ENCODE measurements around the gene NSF. TPM values are rescaled to one million over a fixed set of nuclear protein-coding genes. Genes with fewer than 3 reads are reported as not detected.

NSF gene
- total RNA-seq, 1 donor from 2014 or later, result 43.0 TPM

DNA sequence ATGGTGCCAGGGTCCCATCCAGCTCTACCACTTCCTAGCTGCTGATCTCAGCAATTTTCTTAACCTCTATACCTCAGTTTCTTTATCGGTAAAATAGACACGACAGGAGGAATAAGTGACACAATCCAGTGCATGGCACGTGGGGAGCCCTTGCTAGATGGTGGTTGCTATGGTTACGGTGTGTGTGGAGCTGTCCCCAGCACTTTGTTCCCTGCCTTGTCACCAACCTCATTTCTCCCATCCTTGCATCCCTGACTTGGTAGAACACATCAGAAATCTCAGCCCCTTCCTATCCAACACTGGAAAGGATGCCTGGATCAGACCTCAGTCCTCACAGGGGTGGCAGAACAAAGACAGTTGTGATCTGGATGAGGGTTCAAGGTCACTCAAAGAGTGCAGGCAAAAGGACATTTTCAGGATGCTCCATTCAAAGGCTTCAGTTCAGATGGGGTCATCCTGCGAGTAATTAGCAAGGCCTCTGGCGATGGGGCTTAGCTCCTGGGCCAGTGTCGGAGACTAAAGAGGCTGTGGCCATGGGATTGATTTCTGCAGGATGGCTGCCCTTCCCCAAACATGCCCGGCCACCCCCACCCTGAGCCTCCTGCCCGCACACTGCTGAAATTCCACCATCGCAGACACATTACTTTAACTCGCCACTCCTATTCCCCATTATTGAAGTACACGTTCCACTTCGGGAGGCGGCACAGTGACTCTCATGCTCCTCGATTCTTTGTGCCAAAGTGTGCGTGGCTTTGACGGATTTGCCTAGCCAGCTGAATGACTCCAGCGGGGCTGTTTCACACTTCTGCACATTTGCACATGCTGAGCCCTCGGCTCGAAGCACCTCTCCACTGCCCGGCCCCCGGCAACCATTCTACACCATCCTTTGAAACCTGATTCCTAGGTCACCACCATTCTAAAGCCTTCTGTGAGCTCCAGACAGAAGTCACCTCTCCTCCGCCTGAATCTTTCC is 187.8 kb downstream of the NSF start:
- Histone ChIP-seq H3F3A (ENCODE audit: low read depth) (peaks cover under 1% of the 10 kb centered on the region), H3K4me3 (no peak overlapping the region), H3K27ac (no peak overlapping the region), H3K36me3 (no peaks in the 10 kb centered on the region), H3K4me1 (peaks cover 1% of the 10 kb centered on the region), H3K4me2 (no peak overlapping the region), H3K27me3 (peaks cover 43% of the 10 kb centered on the region), H3K79me2 (ENCODE audit: low read depth) (no peaks in the 10 kb centered on the region), H2AFZ (replicated peaks) (no peak overlapping the region), H3K9me3 (ENCODE audit: low read depth) (no peaks in the 10 kb centered on the region), H4K20me1 (ENCODE audit: low read depth) (peaks cover 5% of the 10 kb centered on the region), H3K9ac (no peak overlapping the region)
- peak overlapping the region; percentile 82 for H3K27ac Mint-ChIP-seq
- DNase-seq (ENCODE audit: low spot score), result peak; percentile 83
- peaks cover 16% of the 10 kb centered on the region for H3K36me3 Mint-ChIP-seq
- peaks cover 68% of the 10 kb centered on the region for H3K4me1 Mint-ChIP-seq
- no peaks in the 10 kb centered on the region for H3K9me3 Mint-ChIP-seq
- peak overlapping the region; percentile 70 for H3K4me3 Mint-ChIP-seq
- TF ChIP-seq, protein P1, sequence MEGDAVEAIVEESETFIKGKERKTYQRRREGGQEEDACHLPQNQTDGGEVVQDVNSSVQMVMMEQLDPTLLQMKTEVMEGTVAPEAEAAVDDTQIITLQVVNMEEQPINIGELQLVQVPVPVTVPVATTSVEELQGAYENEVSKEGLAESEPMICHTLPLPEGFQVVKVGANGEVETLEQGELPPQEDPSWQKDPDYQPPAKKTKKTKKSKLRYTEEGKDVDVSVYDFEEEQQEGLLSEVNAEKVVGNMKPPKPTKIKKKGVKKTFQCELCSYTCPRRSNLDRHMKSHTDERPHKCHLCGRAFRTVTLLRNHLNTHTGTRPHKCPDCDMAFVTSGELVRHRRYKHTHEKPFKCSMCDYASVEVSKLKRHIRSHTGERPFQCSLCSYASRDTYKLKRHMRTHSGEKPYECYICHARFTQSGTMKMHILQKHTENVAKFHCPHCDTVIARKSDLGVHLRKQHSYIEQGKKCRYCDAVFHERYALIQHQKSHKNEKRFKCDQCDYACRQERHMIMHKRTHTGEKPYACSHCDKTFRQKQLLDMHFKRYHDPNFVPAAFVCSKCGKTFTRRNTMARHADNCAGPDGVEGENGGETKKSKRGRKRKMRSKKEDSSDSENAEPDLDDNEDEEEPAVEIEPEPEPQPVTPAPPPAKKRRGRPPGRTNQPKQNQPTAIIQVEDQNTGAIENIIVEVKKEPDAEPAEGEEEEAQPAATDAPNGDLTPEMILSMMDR (IDR thresholded peaks at IDR 0.05), result no peak
- TF ChIP-seq EZH2 (IDR thresholded peaks at IDR 0.05), result no peak
- no peak for TF ChIP-seq EZH2phosphoT487 (IDR thresholded peaks at IDR 0.05)
- peaks cover 16% of the 10 kb centered on the region for H3K27me3 Mint-ChIP-seq (ENCODE audit: insufficient read depth, low read depth)

DNA sequence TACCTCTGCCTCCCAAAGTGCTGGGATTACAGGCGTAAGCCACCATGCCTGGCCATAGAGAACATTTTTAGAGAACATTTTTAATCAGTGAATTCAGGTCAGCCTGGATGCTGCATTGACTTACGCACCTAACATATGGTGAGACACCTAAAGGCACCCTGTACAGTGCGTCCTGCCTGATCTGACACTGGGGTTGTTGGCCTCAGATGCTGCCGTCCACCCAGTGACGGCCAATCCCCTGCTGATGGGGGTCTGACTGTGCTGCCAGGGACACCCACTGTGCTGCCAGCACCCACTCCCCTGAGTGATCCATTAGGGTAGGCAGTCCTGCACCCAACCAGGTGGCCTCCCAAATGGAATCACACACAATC is 189.5 kb downstream of the NSF start:
- H3K79me2 ChIP-seq (ENCODE audit: low read depth), result no peaks in the 10 kb centered on the region
- H3K4me1 ChIP-seq, result no peaks in the 10 kb centered on the region
- H3K4me3 ChIP-seq, result no peak overlapping the region
- H3K4me2 ChIP-seq, result no peak overlapping the region
- Mint-ChIP-seq H3K4me3 (no peak overlapping the region), H3K36me3 (peaks cover 26% of the 10 kb centered on the region), H3K27me3 (ENCODE audit: insufficient read depth, low read depth) (peaks cover 25% of the 10 kb centered on the region), H3K9me3 (no peaks in the 10 kb centered on the region), H3K27ac (peak overlapping the region; percentile 60), H3K4me1 (peaks cover 65% of the 10 kb centered on the region)
- no peaks in the 10 kb centered on the region for H3F3A ChIP-seq (ENCODE audit: low read depth)
- DNase-seq (ENCODE audit: low spot score), result no peak
- no peak overlapping the region for H2AFZ ChIP-seq (replicated peaks)
- peaks cover 25% of the 10 kb centered on the region for H3K27me3 ChIP-seq
- no peak overlapping the region for H3K9ac ChIP-seq
- TF ChIP-seq EZH2phosphoT487 (IDR thresholded peaks at IDR 0.05) (no peak), EZH2 (IDR thresholded peaks at IDR 0.05) (no peak)
- TF ChIP-seq, protein P1 (IDR thresholded peaks at IDR 0.05), result no peak
- H3K9me3 ChIP-seq (ENCODE audit: low read depth), result no peaks in the 10 kb centered on the region
- H3K27ac ChIP-seq, result no peak overlapping the region
- H3K36me3 ChIP-seq, result no peaks in the 10 kb centered on the region
- H4K20me1 ChIP-seq (ENCODE audit: low read depth), result peaks cover 5% of the 10 kb centered on the region

DNA sequence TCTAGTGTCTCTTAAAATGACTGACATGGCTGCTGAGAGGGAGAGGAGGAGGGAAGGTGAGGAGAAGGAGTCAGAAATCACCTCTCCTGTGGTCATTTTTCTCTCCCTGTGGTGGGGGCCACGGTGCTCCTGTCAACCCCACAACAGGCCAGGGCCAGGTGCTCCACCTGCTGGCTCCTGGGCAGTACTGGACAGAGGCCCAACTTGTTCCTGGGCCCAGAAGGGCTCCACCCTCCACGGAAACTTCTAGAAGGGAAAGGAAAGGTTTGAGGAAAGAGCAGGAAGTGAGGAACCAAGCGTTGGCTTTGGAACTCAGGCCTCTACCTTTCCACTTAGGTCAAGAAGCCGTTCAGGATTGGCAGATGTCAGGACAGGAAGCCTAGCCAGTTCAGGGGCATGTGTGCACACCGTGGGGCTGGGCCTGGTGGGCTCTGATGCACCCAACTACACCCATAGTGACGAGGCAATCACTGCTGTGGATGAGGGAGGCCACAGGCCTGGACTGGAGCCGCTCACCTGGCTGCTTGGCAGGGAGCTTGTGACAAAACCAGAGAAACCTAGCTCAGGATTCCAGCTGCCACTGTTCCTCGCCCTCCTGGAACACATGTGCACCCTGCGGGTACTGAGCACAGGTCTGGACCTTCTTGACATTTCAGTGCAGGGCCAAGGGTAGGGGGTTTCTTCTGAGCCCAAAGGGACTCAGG is 191.9 kb downstream of the NSF start:
- TF ChIP-seq EZH2 (IDR thresholded peaks at IDR 0.05) (no peak), EZH2phosphoT487 (IDR thresholded peaks at IDR 0.05) (no peak)
- TF ChIP-seq, protein P1 (IDR thresholded peaks at IDR 0.05), result peak; percentile 69
- Histone ChIP-seq H3F3A (ENCODE audit: low read depth) (no peaks in the 10 kb centered on the region), H3K9me3 (ENCODE audit: low read depth) (no peaks in the 10 kb centered on the region), H3K79me2 (ENCODE audit: low read depth) (no peaks in the 10 kb centered on the region), H3K4me2 (no peak overlapping the region), H3K4me3 (no peak overlapping the region), H3K27ac (no peak overlapping the region), H3K9ac (no peak overlapping the region), H4K20me1 (ENCODE audit: low read depth) (peaks cover 5% of the 10 kb centered on the region), H3K27me3 (peaks cover 20% of the 10 kb centered on the region), H3K36me3 (no peaks in the 10 kb centered on the region), H2AFZ (replicated peaks) (no peak overlapping the region), H3K4me1 (peaks cover 13% of the 10 kb centered on the region)
- Mint-ChIP-seq H3K36me3 (peaks cover 25% of the 10 kb centered on the region), H3K9me3 (no peaks in the 10 kb centered on the region), H3K27me3 (ENCODE audit: insufficient read depth, low read depth) (peaks cover 22% of the 10 kb centered on the region), H3K27ac (peak overlapping the region; percentile 74), H3K4me1 (peaks cover 76% of the 10 kb centered on the region), H3K4me3 (no peak overlapping the region)
- peak; percentile 62 for DNase-seq (ENCODE audit: low spot score)

Data from neural progenitor cell (in vitro differentiated cells).